DMS153 treated with DMSO at 0.1 percent for 48 hours (cell line): ENCODE results near the gene TGIF1.

Source experiments
- DNase-seq: peaks from one replicate; lab custom pipeline; 2025; ENCODE audit not compliant: unreplicated experiment; lab: John Stamatoyannopoulos, UW

The TGIF1 gene

DNA sequence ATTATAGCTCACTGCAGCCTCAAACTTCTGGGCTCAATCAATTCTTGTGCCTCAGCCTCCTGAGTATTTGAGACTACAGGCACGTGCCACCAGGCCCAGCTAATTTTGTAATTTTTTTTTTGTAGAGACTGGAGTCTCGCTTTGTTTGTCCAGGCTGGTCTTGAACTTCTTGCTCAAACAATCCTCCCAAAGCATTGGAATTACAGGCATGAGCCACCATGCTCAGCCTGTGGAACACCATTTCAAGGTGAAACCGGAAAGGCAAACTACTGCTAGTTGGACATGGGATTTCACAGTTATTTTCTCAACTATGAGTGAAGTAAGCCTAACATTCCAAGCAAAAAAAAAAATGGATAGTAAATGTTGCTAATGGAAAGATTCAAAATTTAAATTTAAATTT is 20.9 kb upstream of the TGIF1 start:
- no peak for DNase-seq

DNA sequence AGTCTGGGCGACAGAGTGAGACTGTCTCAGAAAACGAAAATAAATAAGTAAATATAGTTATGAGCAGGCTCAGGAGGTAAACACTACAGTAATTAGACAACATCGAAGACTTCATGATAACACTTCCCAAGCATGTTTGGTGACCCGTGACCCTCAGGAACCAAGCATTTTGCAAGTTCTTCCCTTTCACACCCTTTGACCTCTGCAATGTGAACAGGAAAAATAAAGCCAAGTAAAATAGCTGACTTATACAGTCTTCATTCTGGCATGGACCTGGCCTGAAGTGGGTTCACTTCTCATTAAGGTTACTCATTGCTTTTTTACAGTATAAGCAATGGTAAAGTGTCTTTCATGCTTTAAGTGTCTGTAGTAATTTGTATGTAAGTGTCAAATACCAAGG is 15.3 kb upstream of the TGIF1 start:
- no peak for DNase-seq

DNA sequence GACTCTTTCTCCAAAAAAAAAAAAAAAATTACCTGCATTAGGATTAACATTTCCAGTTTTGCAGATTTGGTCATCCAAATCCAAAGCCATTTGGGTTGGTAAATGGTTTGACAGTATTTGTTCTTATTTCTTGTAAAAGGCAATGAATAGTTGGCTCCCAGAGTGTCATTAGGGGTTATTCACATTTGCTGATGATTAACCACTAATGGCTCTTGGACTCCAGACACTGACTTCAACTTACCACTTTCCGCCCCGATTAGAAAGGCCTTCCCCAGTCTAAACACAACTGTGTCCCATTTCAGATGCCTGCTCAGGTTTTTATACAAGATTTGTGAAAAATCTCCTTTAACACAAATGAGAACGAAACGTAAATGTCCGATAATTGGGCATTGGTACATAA is 9.6 kb upstream of the TGIF1 start:
- DNase-seq = no peak

DNA sequence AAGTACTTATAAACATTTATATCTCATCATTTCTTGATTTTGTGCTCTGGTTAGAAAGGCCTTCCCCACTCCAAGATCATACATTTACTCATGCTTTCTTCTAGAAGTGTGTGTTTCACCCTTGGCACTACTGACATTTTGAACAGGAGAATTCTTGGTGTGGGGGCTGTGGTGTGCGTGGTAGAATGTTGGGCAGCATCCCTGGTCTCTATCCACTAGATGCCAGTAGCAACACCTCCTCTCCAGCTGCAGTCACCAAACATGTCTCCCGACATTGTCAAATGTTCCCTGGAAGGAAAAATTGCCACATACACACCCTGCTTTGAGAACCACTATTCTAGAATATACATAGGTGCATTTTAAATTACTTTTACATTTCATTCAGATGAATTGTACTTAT is 8.7 kb upstream of the TGIF1 start:
- DNase-seq = no peak

DNA sequence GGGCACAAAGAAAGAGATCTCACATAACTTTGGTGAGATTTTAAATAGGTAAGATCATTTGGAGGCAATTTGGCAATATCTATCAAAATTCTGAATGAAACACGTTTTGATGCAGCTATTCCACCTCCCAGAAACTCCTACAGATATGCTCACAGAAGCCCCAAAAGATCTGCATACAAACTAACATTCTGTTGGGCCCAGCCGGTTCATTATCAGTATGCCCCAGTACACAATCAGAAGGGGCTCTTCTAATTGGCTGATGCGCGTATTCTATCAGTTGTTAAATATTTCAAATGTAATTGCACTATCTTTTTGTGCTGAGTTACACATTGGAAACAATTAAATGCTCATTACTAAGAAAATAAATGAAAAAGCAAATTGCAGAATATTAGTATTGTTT is 7.1 kb upstream of the TGIF1 start:
- DNase-seq = no peak

DNA sequence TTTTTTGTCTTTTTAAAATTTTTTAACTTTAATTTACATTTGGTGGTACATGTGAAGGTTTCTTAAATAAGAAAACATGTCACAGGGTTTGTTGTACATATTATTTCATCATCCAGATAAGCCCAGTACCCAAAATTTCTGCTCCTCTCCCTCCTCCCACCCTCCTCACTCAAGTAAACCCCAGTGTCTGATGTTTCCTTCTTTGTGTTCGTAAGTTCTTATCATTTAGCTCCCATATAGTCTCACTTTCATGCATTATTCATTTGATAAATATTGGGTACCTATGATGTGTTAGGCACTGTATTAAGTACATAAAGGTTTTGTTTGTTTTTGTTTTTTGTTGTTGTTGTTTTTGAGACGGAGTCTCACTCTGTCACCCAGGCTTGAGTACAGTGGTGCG is 5.7 kb upstream of the TGIF1 start:
- DNase-seq = no peak

DNA sequence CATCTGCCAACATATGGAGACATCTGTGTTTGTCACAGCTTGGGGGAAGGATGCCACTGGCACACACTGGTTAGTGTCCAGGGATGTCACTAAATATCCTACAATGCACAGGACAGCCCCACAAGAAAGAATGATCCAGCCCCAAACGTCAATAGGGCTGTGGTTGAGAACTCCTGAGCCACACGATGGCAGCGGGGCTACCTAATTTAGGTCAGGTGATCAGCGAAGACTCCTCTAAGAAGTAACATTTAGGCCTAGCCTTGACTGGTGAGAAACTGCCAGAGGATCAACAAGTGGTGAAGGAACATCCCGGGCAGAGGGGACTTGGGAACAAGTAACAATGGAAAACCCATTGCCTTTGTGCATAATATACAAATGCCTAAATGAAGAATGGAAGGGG is 5.0 kb upstream of the TGIF1 start:
- no peak for DNase-seq

DNA sequence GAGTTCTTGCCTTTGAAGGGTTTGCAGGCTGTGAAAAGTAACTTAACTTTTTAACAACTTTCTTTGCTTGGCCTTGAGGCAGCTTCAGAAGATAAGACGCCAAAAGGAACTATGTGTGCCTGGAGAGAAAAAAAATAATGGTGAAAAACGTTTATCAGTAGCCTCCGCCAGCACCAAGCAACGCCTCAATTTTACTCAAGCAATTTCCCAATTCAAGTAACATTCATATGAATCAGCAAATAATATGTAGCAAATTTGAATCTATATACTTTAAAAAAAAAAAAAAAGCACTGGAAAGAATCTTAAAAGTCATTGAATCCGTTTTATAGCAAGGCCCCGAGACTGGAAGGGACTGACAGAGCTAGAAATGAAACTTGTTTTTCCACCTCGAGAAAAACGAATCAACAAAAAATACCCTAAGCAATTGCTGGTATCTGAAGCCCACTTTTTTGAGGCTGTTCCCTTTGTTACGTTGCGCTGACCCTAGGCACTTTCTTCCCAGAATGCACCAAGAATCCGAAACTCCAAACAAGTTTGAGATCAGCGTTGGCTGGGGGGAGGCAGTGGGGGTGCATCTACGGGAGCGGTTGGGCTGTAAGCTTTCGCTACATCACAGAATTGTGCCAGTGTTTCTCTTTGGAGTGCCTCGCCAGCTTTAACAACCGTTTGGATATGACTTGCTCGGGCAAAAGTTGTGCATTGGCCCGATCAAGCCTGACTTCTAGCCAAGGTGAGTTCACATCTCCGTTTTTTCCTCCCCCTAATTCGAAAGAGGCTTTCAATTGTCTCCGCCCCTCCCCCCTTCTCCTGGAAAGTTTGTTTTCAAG is 2.7 kb upstream of the TGIF1 start:
- no peak for DNase-seq

DNA sequence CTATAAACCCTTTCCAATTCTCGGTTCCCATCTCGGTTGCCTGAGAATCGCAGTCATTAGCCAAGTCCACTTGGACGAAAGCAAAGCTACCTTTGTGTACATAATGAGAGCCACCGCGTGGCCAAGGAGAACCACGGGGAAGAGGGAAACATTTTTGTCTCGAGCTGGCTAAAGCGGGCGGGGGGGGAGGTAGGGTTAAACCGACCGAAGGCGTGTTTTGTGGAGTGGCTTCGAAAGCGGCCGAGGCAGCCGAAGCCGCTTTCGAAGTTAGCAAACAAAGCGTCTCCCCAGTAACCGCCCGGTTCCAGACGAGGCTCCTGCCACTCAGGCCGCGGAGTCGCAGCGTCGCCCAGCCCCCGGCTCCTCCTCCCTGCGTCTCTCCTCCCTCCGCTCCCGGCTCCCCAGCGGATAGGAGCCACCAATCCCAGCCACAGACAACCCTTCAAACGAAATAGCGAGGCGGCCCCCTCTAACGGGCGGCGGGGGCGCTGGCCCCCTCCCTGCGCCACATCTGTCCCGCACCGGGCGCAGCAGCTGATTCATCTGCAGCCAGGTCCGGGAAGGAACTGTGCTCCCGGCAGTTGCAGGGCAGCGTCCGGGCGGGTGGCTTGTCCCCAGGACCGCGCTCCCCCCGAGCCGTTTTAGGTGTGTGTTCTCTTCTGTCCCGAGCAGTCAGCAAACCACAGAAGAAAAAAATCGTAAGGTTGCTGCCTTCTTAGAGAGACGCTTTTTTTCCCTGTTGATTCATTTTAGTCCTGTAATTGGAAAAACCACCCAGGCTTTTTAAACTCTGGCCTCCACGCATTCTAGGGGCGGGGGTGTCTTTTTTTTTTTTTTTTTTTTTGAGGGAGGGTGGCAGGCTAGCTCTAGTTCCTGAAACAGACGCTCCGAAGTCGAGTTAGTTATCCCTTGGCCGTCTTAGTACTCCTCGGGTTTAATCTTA is 1.8 kb upstream of the TGIF1 start:
- peak; percentile 51 for DNase-seq

DNA sequence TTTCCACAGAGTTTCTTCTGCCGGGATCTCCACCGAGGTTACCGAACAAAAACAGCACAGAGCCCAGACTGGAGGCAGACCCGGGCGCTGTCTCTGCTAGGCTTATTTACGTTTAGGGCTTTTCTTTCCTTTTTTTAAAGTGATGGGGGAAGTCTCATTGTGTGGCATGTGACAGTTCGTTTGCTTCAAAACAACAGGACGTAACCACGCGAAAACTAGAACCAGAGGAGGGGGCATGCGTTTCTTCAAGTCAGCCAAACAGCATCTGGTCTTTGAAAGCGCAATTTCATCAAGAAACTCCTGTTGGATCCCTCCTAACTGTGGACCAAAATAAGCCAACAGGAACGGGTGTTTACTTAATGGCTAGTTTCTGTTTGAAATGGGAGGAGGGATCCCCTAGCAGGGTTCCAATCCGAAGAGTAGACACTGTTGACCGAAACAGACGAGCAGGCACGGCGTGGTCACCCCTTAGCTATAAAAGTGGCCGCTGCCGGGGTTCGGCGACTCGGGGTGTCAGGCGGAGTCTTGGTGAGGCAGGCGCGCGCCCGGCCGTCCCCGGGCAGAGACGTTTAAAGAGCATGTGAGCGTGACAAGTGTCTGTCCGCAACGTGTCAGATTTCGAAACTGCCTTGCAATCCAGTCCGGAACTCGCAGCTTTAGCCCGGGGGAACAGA is 997 bp upstream of the TGIF1 start:
- DNase-seq = no peak

DNA sequence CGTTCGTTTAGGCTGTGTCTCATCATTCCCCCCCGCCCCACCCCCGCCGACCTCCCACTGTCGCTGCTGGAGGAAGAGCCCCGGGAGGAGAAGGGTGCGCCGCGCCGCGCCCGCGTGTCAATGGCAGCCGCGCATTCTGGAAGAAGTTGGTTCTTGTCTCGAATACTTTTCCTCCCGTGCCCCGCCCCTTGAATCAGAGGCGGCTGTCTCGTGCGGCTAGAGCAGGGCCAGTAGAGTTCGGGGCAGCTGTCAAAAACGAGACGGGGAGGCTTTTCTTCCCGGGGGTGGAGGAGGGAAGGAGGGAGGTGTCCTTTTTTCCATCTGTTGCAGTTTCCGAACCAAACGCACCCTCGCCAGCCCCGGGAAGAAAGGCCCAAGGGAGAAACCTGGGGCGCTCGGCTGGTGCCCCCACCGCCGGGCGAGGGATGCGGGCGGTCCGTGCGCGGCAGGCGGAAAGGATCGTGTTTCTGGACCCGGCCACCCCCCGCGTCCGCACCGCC is 410 bp upstream of the TGIF1 start:
- no peak for DNase-seq

DNA sequence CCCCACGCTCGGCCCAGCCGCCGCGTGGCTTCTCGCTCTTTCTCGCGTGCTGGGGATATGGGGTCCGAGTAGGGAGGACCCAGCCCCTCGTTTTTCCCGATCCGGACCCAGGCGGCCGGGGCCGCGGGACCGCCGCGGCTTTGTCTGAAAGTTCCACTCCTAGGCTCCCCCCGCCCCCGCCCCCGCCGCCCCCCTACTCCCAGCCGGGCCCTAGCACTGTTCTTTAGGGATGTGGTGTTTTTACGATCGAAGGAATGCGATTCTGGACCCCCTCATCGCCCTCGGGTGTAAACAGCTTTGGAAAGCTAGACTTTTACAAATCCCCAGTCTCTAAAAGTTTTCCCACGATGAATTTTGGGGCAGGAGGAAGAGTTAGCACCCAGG is 819 bp downstream of the TGIF1 start:
- DNase-seq = no peak

DNA sequence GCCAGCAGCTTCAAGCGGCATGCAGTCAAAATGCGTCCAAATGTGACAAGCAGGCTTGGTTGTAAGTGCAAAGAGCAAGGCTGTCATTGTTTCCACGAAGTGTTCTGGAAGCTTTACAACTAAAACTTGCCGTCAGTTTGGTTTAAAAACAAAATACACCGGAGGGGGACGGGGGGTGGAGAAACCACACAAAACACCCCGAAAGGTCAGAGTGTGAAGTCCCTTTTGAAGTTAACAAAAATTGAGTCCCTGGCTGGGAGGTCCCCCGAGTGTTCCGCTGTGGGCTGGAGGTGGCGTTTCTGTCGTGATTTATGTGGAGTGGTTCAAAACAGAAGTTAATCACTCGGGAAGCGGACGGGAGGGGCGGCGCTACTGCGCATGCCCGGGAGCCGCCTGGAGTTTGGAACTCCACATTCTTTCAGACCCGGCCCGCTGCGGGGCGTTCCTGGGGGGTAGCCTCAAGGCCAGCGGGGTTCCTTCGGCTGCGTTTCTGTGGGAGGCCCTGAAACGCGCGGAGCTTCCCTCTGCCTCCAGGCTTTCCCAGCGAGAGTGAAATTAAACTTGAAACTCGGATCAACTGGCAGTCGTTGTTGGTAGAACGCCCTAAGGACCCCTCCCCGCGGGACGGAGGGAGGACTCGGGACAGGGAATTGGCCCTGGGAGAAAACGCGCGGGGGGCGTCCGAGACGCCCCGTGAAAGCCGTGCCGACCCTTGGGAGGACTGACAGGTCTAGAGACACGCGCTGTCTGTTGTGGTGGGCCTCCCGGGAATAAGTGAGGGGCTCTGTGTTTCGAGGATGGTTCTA is 1.4 kb downstream of the TGIF1 start:
- no peak for DNase-seq

DNA sequence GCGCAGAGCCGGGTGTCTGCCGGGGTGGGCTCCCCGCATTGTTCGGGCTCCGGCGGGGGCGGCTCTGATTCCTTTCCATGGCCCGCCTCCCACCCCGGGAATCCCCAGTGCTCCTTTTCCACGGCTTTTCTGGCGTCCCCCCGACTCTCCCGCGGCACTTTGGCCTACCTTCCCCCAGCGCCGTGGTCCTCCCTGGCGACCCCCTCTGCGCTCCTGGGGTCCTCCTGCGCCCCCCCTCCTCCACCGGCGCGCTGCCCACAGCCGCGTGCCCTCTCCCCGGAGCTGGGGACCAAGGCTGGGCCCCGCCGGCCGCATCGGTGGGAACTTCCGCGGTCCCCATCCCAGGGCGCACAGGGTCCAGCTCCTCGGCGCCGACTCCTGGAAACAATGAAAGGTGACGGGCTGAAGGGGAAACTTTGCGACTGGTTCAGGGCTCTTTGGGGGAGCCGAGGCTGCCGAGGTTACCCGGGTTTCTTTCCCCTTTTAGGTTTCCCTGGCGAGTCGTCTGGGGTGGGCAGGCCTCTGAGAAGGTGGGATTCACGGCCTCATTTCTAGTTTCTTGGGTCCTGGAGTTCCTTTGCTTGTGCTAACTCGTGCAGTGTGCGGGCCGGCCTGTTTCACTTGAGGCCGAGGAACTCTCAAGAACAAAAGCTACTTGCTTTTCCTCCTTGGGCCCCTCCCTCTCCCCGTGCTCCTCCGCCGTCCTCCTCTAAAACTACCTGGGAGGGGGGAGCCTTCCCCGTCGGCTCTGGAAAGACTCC is 2.2 kb downstream of the TGIF1 start:
- DNase-seq = no peak

DNA sequence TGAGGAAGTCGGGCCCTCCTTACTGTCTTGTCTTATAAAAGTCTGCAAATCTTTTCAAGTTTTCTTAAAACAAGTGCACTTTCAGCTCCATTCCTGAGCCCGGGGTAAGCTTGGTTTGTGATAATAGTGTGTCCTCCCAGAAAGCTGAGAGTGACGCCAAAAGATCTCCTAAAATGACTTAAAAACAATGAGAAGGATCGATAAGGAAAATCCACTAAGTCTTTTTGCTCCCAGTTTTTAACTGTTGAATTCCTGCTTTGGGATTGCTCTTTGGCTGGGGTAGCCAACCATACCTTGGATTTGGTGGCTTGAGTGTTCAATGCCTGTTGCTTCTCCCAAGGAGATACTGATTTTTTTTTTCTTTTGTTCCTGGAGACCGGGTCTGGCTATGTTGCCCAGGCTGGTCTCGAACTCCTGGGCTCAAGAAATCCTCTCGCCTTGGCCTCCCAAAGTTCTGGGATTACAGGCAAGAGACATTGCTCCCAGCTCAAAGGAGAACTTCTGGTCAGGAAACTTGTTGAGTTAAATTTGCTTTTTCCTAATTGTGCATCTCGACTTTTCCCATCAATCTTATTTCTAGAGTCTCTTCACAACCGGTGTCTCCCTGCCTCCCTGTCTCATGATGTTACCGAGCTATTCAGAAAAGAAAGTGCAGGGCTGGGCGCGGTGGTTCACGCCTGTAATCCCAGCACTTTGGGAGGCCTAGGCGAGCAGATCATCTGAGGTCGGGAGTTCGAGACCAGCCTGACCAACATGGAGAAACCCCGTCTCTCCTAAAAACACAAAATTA is 3.0 kb downstream of the TGIF1 start:
- no peak for DNase-seq

DNA sequence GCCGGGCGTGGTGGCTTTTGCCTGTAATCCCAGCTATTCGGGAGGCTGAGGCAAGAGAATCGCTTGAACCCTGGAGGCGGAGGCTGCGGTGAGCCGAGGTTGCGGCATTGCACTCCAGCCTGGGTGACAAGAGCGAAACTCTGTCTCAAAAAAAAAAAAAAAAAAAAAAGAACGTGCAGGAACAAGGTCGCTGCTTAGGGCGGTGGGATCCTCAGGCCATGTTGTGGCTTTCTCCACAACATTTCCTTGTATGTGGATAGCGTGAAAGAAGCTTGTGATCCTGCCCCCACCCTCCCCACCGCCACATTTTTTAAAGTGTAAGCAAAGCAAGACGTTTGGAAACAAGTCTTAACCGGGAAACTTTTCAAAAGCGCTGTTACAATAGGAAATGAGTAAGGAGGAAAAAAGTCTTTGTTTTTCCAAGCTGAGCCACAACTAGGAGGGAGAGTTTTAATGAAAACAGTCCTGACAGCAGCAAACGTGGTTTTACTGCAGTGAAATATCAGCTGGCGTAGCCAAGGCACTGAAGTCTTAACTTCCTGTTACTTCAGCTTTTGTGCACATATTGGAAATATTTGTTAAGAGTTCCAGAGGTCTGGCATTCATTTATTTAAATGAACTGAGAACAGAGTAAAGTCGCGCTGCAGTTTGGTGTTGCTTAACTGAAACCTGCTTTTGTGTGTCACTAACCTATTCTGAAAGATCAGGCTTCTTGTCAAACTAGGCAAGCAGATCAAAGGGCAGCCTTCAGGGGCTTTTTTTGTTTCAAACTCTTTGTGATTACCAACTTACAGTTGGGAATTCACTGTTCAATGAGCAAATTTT is 3.8 kb downstream of the TGIF1 start:
- no peak for DNase-seq

DNA sequence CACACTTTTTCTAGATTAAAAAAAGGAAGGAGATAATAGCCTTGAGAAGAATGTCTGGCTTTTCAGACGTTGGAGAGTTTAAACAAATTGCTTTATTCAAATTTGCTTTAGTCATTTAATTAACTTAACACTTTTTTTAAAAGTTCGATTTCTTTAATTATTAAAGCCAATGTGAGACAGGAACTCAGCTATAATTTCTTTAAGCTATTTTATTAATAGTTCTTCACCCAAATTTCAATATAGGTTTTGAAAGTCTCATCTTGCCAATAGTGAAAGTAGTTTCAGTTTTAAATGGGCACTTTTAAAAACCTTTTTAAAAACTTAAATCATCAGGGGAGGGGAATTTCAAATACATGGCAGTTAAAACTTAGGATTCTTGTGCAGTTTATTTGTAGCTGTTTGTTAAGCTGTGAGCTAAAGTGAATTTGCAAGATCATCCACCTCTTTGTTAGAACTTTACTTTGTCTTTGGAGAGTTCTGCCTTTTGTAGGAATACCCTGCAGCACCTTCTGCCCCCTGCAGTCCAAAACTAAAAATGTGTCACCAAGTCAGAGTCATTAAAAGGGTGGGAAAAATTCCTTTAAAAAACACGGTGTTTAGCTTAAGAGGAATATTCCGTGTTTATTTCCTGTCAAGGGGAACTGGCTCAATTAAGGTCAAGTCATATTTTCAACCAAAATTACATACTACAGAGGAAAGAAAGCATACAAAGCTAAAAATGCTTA is 4.6 kb downstream of the TGIF1 start:
- DNase-seq = no peak
